Daoy (cell line): Measurements from ENCODE around the gene TECRL. TPM values are rescaled to one million over a fixed set of nuclear protein-coding genes. Genes with fewer than 3 reads are reported as not detected.

Source experiments
- DNase-seq: peaks from one replicate; pipeline ENCODE4 v3.0.0-alpha.2; 2015; ENCODE audit warnings: low read depth
- total RNA-seq: library from RNA; depleted of rRNA; stranded (reverse); fragments of >200 nt; shearing (Covaris generic); gene quantifications from 2 replicates; pipeline ENCODE4 v1.2.3, GENCODE V29; 2014; rRNA removed

Gene TECRL
- not detected in 2 replicates for total RNA-seq

GRCh38 chr4:64409300-64409699 lies at the start of gene TECRL:
TECRL (minus strand) TSS chr4:64409450; CDS start chr4:64409351, 99 bp downstream.
- no peak for DNase-seq

GRCh38 chr4:64432674-64433073 lies 23.4 kb upstream of the TECRL start:
- no peak for DNase-seq

GRCh38 chr4:64430933-64431332 lies 21.7 kb upstream of the TECRL start:
- no peak for DNase-seq

- DNase-seq, result no peak
These were observed 8.7 kb upstream of the TECRL start for GRCh38 chr4:64417974-64418373.

- DNase-seq, result no peak
These were observed 2.2 kb downstream of the TECRL start for GRCh38 chr4:64407000-64407399.

GRCh38 chr4:64405761-64406160 lies 3.5 kb downstream of the TECRL start:
- no peak for DNase-seq

- DNase-seq, result no peak
These were observed 6.6 kb downstream of the TECRL start for GRCh38 chr4:64402684-64403083.

GRCh38 chr4:64399313-64400109 lies 9.7 kb downstream of the TECRL start:
- DNase-seq, result no peak

- DNase-seq, result no peak
These were observed 14.8 kb downstream of the TECRL start for GRCh38 chr4:64394469-64394868.

GRCh38 chr4:64388252-64388651 lies 21.0 kb downstream of the TECRL start:
- DNase-seq, result no peak

GRCh38 chr4:64385220-64385619 lies 24.0 kb downstream of the TECRL start:
- DNase-seq, result no peak

- DNase-seq, result no peak
These were observed 24.7 kb downstream of the TECRL start for GRCh38 chr4:64384237-64385203.

GRCh38 chr4:64368741-64369140 lies 40.5 kb downstream of the TECRL start:
- DNase-seq, result no peak

GRCh38 chr4:64361399-64361740 lies 47.9 kb downstream of the TECRL start:
- no peak for DNase-seq

- DNase-seq, result no peak
These were observed 48.4 kb downstream of the TECRL start for GRCh38 chr4:64360664-64361398.

GRCh38 chr4:64359489-64359888 lies 49.8 kb downstream of the TECRL start:
- no peak for DNase-seq

- DNase-seq, result no peak
These were observed 55.3 kb downstream of the TECRL start for GRCh38 chr4:64353904-64354303.

GRCh38 chr4:64341711-64342110 lies 67.5 kb downstream of the TECRL start:
- no peak for DNase-seq

GRCh38 chr4:64340218-64341110 lies 68.8 kb downstream of the TECRL start:
- DNase-seq, result no peak

- no peak for DNase-seq
These were observed 74.3 kb downstream of the TECRL start for GRCh38 chr4:64334964-64335363.

GRCh38 chr4:64330143-64330542 lies 79.1 kb downstream of the TECRL start:
- DNase-seq, result no peak
